ENCODE measurements around the gene CTNNA2.

Gene CTNNA2

GRCh38 chr2:80209458-80209857 is 696.6 kb downstream of the CTNNA2 start:
- Histone ChIP-seq H3K27ac (ENCODE audit: low read depth, low read length) (no peak overlapping the region), H2AFZ (ENCODE audit: low read length, unreplicated experiment) (no peak overlapping the region), H3K36me3 (ENCODE audit: insufficient read depth, low read length) (no peaks in the 10 kb centered on the region), H3K4me1 (ENCODE audit: control insufficient read depth, insufficient read depth, low read length, unreplicated experiment) (no peaks in the 10 kb centered on the region), H3K4me3 (ENCODE audit: low read depth, low read length) (no peak overlapping the region), H3K27me3 (ENCODE audit: insufficient read depth, low read length) (no peaks in the 10 kb centered on the region; the same call in 1 of the 2 replicates), H3K79me2 (ENCODE audit: control insufficient read depth, insufficient read depth, low read length, unreplicated experiment) (no peaks in the 10 kb centered on the region)

GRCh38 chr2:80217446-80217845 is 704.6 kb downstream of the CTNNA2 start:
- Histone ChIP-seq H3K4me1 (ENCODE audit: control insufficient read depth, insufficient read depth, low read length, unreplicated experiment) (no peaks in the 10 kb centered on the region), H3K27ac (ENCODE audit: low read depth, low read length) (no peak overlapping the region), H3K79me2 (ENCODE audit: control insufficient read depth, insufficient read depth, low read length, unreplicated experiment) (no peaks in the 10 kb centered on the region), H3K4me3 (ENCODE audit: low read depth, low read length) (no peak overlapping the region), H2AFZ (ENCODE audit: low read length, unreplicated experiment) (no peak overlapping the region), H3K27me3 (ENCODE audit: insufficient read depth, low read length) (no peaks in the 10 kb centered on the region), H3K36me3 (ENCODE audit: insufficient read depth, low read length) (no peaks in the 10 kb centered on the region)

GRCh38 chr2:80222644-80223043 is 709.8 kb downstream of the CTNNA2 start:
- Histone ChIP-seq H3K27me3 (ENCODE audit: insufficient read depth, low read length) (no peaks in the 10 kb centered on the region), H3K4me1 (ENCODE audit: control insufficient read depth, insufficient read depth, low read length, unreplicated experiment) (no peaks in the 10 kb centered on the region), H3K36me3 (ENCODE audit: insufficient read depth, low read length) (no peaks in the 10 kb centered on the region), H3K27ac (ENCODE audit: low read depth, low read length) (no peak overlapping the region), H3K4me3 (ENCODE audit: low read depth, low read length) (no peak overlapping the region), H3K79me2 (ENCODE audit: control insufficient read depth, insufficient read depth, low read length, unreplicated experiment) (no peaks in the 10 kb centered on the region), H2AFZ (ENCODE audit: low read length, unreplicated experiment) (no peak overlapping the region)

GRCh38 chr2:80231421-80231820 is 718.6 kb downstream of the CTNNA2 start:
- Histone ChIP-seq H3K27me3 (ENCODE audit: insufficient read depth, low read length) (no peaks in the 10 kb centered on the region), H3K79me2 (ENCODE audit: control insufficient read depth, insufficient read depth, low read length, unreplicated experiment) (no peaks in the 10 kb centered on the region), H3K36me3 (ENCODE audit: insufficient read depth, low read length) (no peaks in the 10 kb centered on the region), H3K4me1 (ENCODE audit: control insufficient read depth, insufficient read depth, low read length, unreplicated experiment) (no peaks in the 10 kb centered on the region), H3K4me3 (ENCODE audit: low read depth, low read length) (no peak overlapping the region), H2AFZ (ENCODE audit: low read length, unreplicated experiment) (no peak overlapping the region), H3K27ac (ENCODE audit: low read depth, low read length) (no peak overlapping the region)

- no peaks in the 10 kb centered on the region for H3K79me2 ChIP-seq (ENCODE audit: control insufficient read depth, insufficient read depth, low read length, unreplicated experiment)
- no peaks in the 10 kb centered on the region for H3K27me3 ChIP-seq (ENCODE audit: insufficient read depth, low read length)
- no peaks in the 10 kb centered on the region for H3K4me1 ChIP-seq (ENCODE audit: control insufficient read depth, insufficient read depth, low read length, unreplicated experiment)
- H2AFZ ChIP-seq (ENCODE audit: low read length, unreplicated experiment) = no peak overlapping the region
- H3K36me3 ChIP-seq (ENCODE audit: insufficient read depth, low read length) = no peaks in the 10 kb centered on the region
- H3K4me3 ChIP-seq (ENCODE audit: low read depth, low read length) = no peak overlapping the region
- no peak overlapping the region for H3K27ac ChIP-seq (ENCODE audit: low read depth, low read length)
Observed at GRCh38 chr2:80233333-80233732, 720.5 kb downstream of the CTNNA2 start.

- Histone ChIP-seq H3K27me3 (ENCODE audit: insufficient read depth, low read length) (no peaks in the 10 kb centered on the region), H3K4me1 (ENCODE audit: control insufficient read depth, insufficient read depth, low read length, unreplicated experiment) (no peaks in the 10 kb centered on the region), H2AFZ (ENCODE audit: low read length, unreplicated experiment) (no peak overlapping the region), H3K79me2 (ENCODE audit: control insufficient read depth, insufficient read depth, low read length, unreplicated experiment) (no peaks in the 10 kb centered on the region), H3K4me3 (ENCODE audit: low read depth, low read length) (no peak overlapping the region), H3K36me3 (ENCODE audit: insufficient read depth, low read length) (no peaks in the 10 kb centered on the region), H3K27ac (ENCODE audit: low read depth, low read length) (no peak overlapping the region)
Observed at GRCh38 chr2:80238692-80239469, 726.0 kb downstream of the CTNNA2 start.

GRCh38 chr2:80242355-80242910 is 729.6 kb downstream of the CTNNA2 start:
- no peaks in the 10 kb centered on the region; the same call in 1 of the 2 replicates for H3K27me3 ChIP-seq (ENCODE audit: insufficient read depth, low read length)
- no peaks in the 10 kb centered on the region for H3K4me1 ChIP-seq (ENCODE audit: control insufficient read depth, insufficient read depth, low read length, unreplicated experiment)
- no peaks in the 10 kb centered on the region for H3K36me3 ChIP-seq (ENCODE audit: insufficient read depth, low read length)
- H3K4me3 ChIP-seq (ENCODE audit: low read depth, low read length) = no peak overlapping the region
- no peaks in the 10 kb centered on the region for H3K79me2 ChIP-seq (ENCODE audit: control insufficient read depth, insufficient read depth, low read length, unreplicated experiment)
- no peak overlapping the region for H3K27ac ChIP-seq (ENCODE audit: low read depth, low read length)
- H2AFZ ChIP-seq (ENCODE audit: low read length, unreplicated experiment) = no peak overlapping the region

- no peak overlapping the region for H3K27ac ChIP-seq (ENCODE audit: low read depth, low read length)
- H3K4me1 ChIP-seq (ENCODE audit: control insufficient read depth, insufficient read depth, low read length, unreplicated experiment) = no peaks in the 10 kb centered on the region
- no peaks in the 10 kb centered on the region for H3K79me2 ChIP-seq (ENCODE audit: control insufficient read depth, insufficient read depth, low read length, unreplicated experiment)
- H3K36me3 ChIP-seq (ENCODE audit: insufficient read depth, low read length) = no peaks in the 10 kb centered on the region
- H3K27me3 ChIP-seq (ENCODE audit: insufficient read depth, low read length) = no peaks in the 10 kb centered on the region; the same call in 1 of the 2 replicates
- H2AFZ ChIP-seq (ENCODE audit: low read length, unreplicated experiment) = no peak overlapping the region
- H3K4me3 ChIP-seq (ENCODE audit: low read depth, low read length) = no peak overlapping the region
Observed at GRCh38 chr2:80244905-80245584, 732.2 kb downstream of the CTNNA2 start.

- Histone ChIP-seq H3K27me3 (ENCODE audit: insufficient read depth, low read length) (no peaks in the 10 kb centered on the region; the same call in 1 of the 2 replicates), H3K79me2 (ENCODE audit: control insufficient read depth, insufficient read depth, low read length, unreplicated experiment) (no peaks in the 10 kb centered on the region), H2AFZ (ENCODE audit: low read length, unreplicated experiment) (no peak overlapping the region), H3K4me3 (ENCODE audit: low read depth, low read length) (no peak overlapping the region), H3K36me3 (ENCODE audit: insufficient read depth, low read length) (no peaks in the 10 kb centered on the region), H3K4me1 (ENCODE audit: control insufficient read depth, insufficient read depth, low read length, unreplicated experiment) (no peaks in the 10 kb centered on the region), H3K27ac (ENCODE audit: low read depth, low read length) (no peak overlapping the region)
Observed at GRCh38 chr2:80246534-80246933, 733.7 kb downstream of the CTNNA2 start.

GRCh38 chr2:80247339-80247738 is 734.5 kb downstream of the CTNNA2 start:
- no peak overlapping the region for H2AFZ ChIP-seq (ENCODE audit: low read length, unreplicated experiment)

More at GRCh38 chr2:80247339-80247738, 734.5 kb downstream of the CTNNA2 start:
- Histone ChIP-seq H3K4me3 (ENCODE audit: low read depth, low read length) (no peak overlapping the region), H3K4me1 (ENCODE audit: control insufficient read depth, insufficient read depth, low read length, unreplicated experiment) (no peaks in the 10 kb centered on the region), H3K27me3 (ENCODE audit: insufficient read depth, low read length) (no peaks in the 10 kb centered on the region; the same call in 1 of the 2 replicates), H3K79me2 (ENCODE audit: control insufficient read depth, insufficient read depth, low read length, unreplicated experiment) (no peaks in the 10 kb centered on the region), H3K36me3 (ENCODE audit: insufficient read depth, low read length) (no peaks in the 10 kb centered on the region), H3K27ac (ENCODE audit: low read depth, low read length) (no peak overlapping the region)

All from ACC112 (cell line).